A673 (cell line): Measurements from ENCODE around the gene INPP4B. TPM values are rescaled to one million over a fixed set of nuclear protein-coding genes. Genes with fewer than 3 reads are reported as not detected.

ENCODE experiments used
- BruUV-seq: library from RNA; stranded (reverse); fragments of 400-500 nt; replicated peaks from 2 replicates; lab custom pipeline; 2021; lab: Mats Ljungman, UMichigan
- CTCF ChIA-PET: fragments of 300-600 bp; sonication (Branson Sonifier 250); formaldehyde crosslinking; loops from one replicate; lab custom pipeline; 2022; ENCODE audit warnings: antibody characterized with exemption; lab: Charles Lee
- POLR2A ChIA-PET: fragments of 300-600 bp; sonication (Branson Sonifier 250); formaldehyde crosslinking; loops from one replicate; lab custom pipeline; 2022; ENCODE audit warnings: antibody characterized with exemption; ENCODE audit not compliant: low non-redundant PET; lab: Charles Lee
- DNase-seq: peaks from one replicate; pipeline ENCODE4 v3.0.0-alpha.2; 2015; ENCODE audit warnings: low spot score
- H3K27ac ChIP-seq: fragments of 200-600 bp; sonication (generic); 2 replicates; pipeline ENCODE4 v1.5.1; 2016; ENCODE audit warnings: mixed run types, low read depth, mild to moderate bottlenecking, mixed read lengths, antibody characterized with exemption, low read length; ENCODE audit not compliant: poor library complexity, severe bottlenecking
- H3K27me3 ChIP-seq: fragments of 200-600 bp; sonication (generic); replicated peaks from 2 replicates; pipeline ENCODE4 v1.6.1; 2017; ENCODE audit warnings: mixed run types, low read depth, mild to moderate bottlenecking, mixed read lengths, antibody characterized with exemption, low read length; ENCODE audit not compliant: insufficient read depth, poor library complexity
- H3K36me3 ChIP-seq: fragments of 200-600 bp; sonication (generic); 2 replicates; pipeline ENCODE4 v1.6.1; 2016; ENCODE audit warnings: mixed run types, mild to moderate bottlenecking, mixed read lengths, antibody characterized with exemption, low read length; ENCODE audit not compliant: insufficient read depth, poor library complexity, severe bottlenecking
- H3K4me1 ChIP-seq: fragments of 200-600 bp; sonication (generic); 2 replicates; pipeline ENCODE4 v1.6.1; 2017; ENCODE audit warnings: mixed run types, mild to moderate bottlenecking, mixed read lengths, antibody characterized with exemption, low read length; ENCODE audit not compliant: insufficient read depth, poor library complexity, severe bottlenecking
- H3K4me3 ChIP-seq: fragments of 200-600 bp; sonication (generic); 2 replicates; pipeline ENCODE4 v1.5.1; 2016; ENCODE audit warnings: low read depth, mixed run types, mild to moderate bottlenecking, mixed read lengths, low read length; ENCODE audit not compliant: poor library complexity, severe bottlenecking
- H3K9me3 ChIP-seq: fragments of 200-600 bp; sonication (generic); 2 replicates; pipeline ENCODE4 v1.6.1; 2016; ENCODE audit warnings: mixed run types, low read depth, mild to moderate bottlenecking, mixed read lengths, antibody characterized with exemption, low read length; ENCODE audit not compliant: poor library complexity, severe bottlenecking
- CTCF ChIP-seq: fragments of 300-800, 200-600 bp; sonication (generic); conservative IDR thresholded peaks from 2 replicates; pipeline ENCODE4 v1.5.1; 2017; ENCODE audit warnings: low read depth, mild to moderate bottlenecking, antibody characterized with exemption, low read length, moderate library complexity, mixed read lengths
- EZH2 ChIP-seq: fragments of 200-600 bp; sonication (generic); IDR thresholded peaks from 2 replicates; pipeline ENCODE4 v1.6.1; 2017; ENCODE audit warnings: borderline replicate concordance, low read depth, mild to moderate bottlenecking, mixed read lengths, antibody characterized with exemption, low read length; ENCODE audit not compliant: poor library complexity, severe bottlenecking
- intact Hi-C: fragments of 100-400 bp; cut with micrococcal nuclease; formaldehyde crosslinking; loops from one replicate; pipeline ENCODE4 v1.10.0; 2022; ENCODE audit not compliant: unreplicated experiment
- total RNA-seq: library from RNA; stranded (reverse); gene quantifications from 2 replicates; pipeline ENCODE4 v1.2.3, GENCODE V29; 2021

Gene INPP4B
- total RNA-seq, 1 experiment from 2014 or later, result 13.1 TPM

DNA sequence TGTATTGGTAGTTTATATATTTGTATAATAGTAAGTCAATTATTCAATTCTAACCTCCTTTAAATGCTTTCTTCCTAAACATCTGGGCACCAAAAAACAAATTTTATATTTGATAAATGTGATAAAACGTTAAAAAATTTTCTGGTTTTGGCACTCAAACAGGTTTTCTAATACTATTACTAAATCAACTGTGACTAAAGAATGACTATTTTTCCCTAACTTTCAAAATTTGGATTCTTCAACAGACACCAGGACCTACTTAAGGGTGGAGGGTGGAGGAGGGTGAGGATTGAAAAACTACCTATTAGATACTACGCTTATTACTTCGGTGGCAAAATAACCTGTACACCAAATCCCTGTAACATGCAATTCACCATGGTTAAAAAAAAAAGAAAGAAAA lies 654.2 kb downstream of the INPP4B start:
- intact Hi-C loops, result no loop called here
- Histone ChIP-seq H3K36me3 (no peaks in the 10 kb centered on the region), H3K27me3 (no peaks in the 10 kb centered on the region), H3K9me3 (no peaks in the 10 kb centered on the region), H3K27ac (no peak overlapping the region), H3K4me3 (no peak overlapping the region), H3K4me1 (peaks cover 17% of the 10 kb centered on the region)
- ChIA-PET POLR2A (no interaction called here), CTCF (no interaction called here)
- TF ChIP-seq EZH2 (no peak), CTCF (no peak)
- no peak for DNase-seq
- BruUV-seq, result no TSS peak

- no TSS peak for BruUV-seq
These were observed 665.1 kb downstream of the INPP4B start for GRCh38 chr4:142181021-142181420.

DNA sequence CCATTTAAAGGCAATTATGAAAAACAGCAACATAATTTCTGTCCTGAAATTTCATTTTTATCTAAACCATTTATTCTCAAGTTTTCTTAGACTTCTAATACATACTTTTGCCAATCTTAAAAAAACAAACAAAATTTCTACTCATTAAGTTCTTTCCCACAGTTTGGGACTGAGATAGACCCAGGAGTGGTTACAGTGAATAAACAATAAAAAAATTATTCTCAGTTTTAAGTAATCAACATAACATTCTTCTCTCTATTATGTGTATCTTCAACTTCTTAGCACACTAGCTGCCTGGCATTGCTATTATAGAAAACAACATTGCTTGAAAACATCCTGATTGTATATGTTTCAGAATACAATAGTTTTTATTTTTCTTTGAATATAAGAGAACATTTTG lies 676.9 kb downstream of the INPP4B start:
- no peaks in the 10 kb centered on the region for H3K27me3 ChIP-seq
- ChIA-PET POLR2A (no interaction called here), CTCF (no interaction called here)
- no peak for TF ChIP-seq EZH2
- no peak for TF ChIP-seq CTCF
- no peak overlapping the region for H3K4me3 ChIP-seq
- H3K36me3 ChIP-seq, result no peaks in the 10 kb centered on the region
- H3K4me1 ChIP-seq, result no peaks in the 10 kb centered on the region
- no peak overlapping the region for H3K27ac ChIP-seq
- H3K9me3 ChIP-seq, result no peaks in the 10 kb centered on the region
- intact Hi-C loops, result no loop called here
- no TSS peak for BruUV-seq
- DNase-seq, result no peak

More at GRCh38 chr4:142181021-142181420, 665.1 kb downstream of the INPP4B start:
- TF ChIP-seq EZH2, result no peak
- Histone ChIP-seq H3K4me1 (no peaks in the 10 kb centered on the region), H3K9me3 (no peaks in the 10 kb centered on the region), H3K36me3 (no peaks in the 10 kb centered on the region), H3K4me3 (no peak overlapping the region), H3K27me3 (no peaks in the 10 kb centered on the region), H3K27ac (no peak overlapping the region)
- intact Hi-C loops, result no loop called here
- ChIA-PET CTCF (no interaction called here), POLR2A (no interaction called here)
- DNase-seq, result no peak

DNA sequence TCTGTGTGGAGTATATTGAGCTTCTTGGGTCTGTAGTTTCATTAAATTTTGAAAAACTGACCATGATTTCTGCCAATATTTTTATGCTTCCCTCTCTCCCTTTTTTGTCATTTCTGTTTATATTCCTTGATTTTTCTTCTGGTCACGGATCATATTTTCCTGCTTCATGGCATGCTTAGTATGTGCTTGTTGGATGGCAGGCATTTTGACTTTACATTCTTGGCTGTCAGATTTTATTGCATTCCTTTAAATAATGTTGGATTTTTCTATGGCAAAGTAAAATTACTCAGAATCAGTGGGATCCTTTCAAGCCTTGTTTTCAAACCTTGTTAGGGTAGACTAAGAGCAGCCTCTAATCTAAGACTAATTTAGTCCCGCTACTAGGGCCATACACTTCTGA lies 677.9 kb downstream of the INPP4B start:
- intact Hi-C loops, result no loop called here
- no peaks in the 10 kb centered on the region for H3K27me3 ChIP-seq
- ChIA-PET POLR2A (no interaction called here), CTCF (no interaction called here)
- H3K9me3 ChIP-seq, result no peaks in the 10 kb centered on the region
- H3K4me3 ChIP-seq, result no peak overlapping the region
- DNase-seq, result no peak
- H3K4me1 ChIP-seq, result no peaks in the 10 kb centered on the region
- TF ChIP-seq CTCF (no peak), EZH2 (no peak)
- no peak overlapping the region for H3K27ac ChIP-seq
- BruUV-seq, result no TSS peak
- no peaks in the 10 kb centered on the region for H3K36me3 ChIP-seq
